IMR-90 (cell line): Measurements from ENCODE around the gene ASAP2. TPM values are rescaled to one million over a fixed set of nuclear protein-coding genes. Genes with fewer than 3 reads are reported as not detected.

Source experiments
- ATAC-seq: fragments of 200-7000 bp; cut with Tn5 transposase; 2 replicates; pipeline ENCODE4 v1.9.1; 2020; ENCODE audit warnings: low read depth, mild to moderate bottlenecking, moderate library complexity
- BruUV-seq: library from RNA; stranded (reverse); fragments of 400-500 nt; replicated peaks from 2 replicates; lab custom pipeline; 2021; lab: Mats Ljungman, UMichigan
- CTCF ChIA-PET: fragments of 300-600 bp; formaldehyde crosslinking; extraction: SDS; loops from one replicate; lab custom pipeline; 2021; ENCODE audit warnings: antibody characterized with exemption; lab: Yijun Ruan, JAX
- POLR2A ChIA-PET: fragments of 300-600 bp; sonication (Branson Sonifier 250); formaldehyde crosslinking; loops from one replicate; lab custom pipeline; 2022; ENCODE audit warnings: antibody characterized with exemption; ENCODE audit not compliant: unreplicated experiment; lab: Charles Lee
- DNase-seq: peaks from one replicate; pipeline ENCODE4 v3.0.0; 2013
- H2AFZ ChIP-seq: replicated peaks from 2 replicates; pipeline ENCODE3; 2013; ENCODE audit warnings: low read length, mild to moderate bottlenecking; ENCODE audit not compliant: poor library complexity
- H2AK5ac ChIP-seq: 2 replicates; pipeline ENCODE4 v1.6.1; 2013; ENCODE audit warnings: low read depth, low read length, inconsistent platforms
- H2AK9ac ChIP-seq: replicated peaks from 2 replicates; pipeline ENCODE3; 2013; ENCODE audit warnings: mild to moderate bottlenecking, low read depth, low read length, moderate library complexity; ENCODE audit not compliant: poor library complexity
- H2BK120ac ChIP-seq: 2 replicates; pipeline ENCODE4 v1.6.1; 2013; ENCODE audit warnings: low read depth, low read length, inconsistent platforms
- H2BK15ac ChIP-seq: 3 replicates; pipeline ENCODE4 v1.6.1; 2013; ENCODE audit warnings: low read depth, low read length, inconsistent platforms
- H2BK20ac ChIP-seq: 2 replicates; pipeline ENCODE4 v1.6.1; 2013; ENCODE audit warnings: low read depth, mild to moderate bottlenecking, inconsistent platforms, low read length, moderate library complexity
- H2BK5ac ChIP-seq: 2 replicates; pipeline ENCODE4 v1.6.1; 2013; ENCODE audit warnings: mild to moderate bottlenecking, low read depth, low read length, inconsistent platforms; ENCODE audit not compliant: poor library complexity, severe bottlenecking
- H3K14ac ChIP-seq: replicated peaks from 2 replicates; pipeline ENCODE4 v1.6.1; 2013; ENCODE audit warnings: low read depth, low read length, inconsistent platforms
- H3K18ac ChIP-seq: 2 replicates; pipeline ENCODE4 v1.6.1; 2013; ENCODE audit warnings: low read depth, low read length, control low read depth
- H3K23ac ChIP-seq: 2 replicates; pipeline ENCODE4 v1.6.1; 2013; ENCODE audit warnings: low read depth, low read length, inconsistent platforms
- H3K27ac ChIP-seq: 2 replicates; pipeline ENCODE4 v1.5.1; 2013; ENCODE audit warnings: mild to moderate bottlenecking, control low read depth, low read length; ENCODE audit not compliant: insufficient read depth
- H3K27me3 ChIP-seq: 2 replicates; pipeline ENCODE4 v1.6.1; 2013; ENCODE audit warnings: low read length; ENCODE audit not compliant: control insufficient read depth, insufficient read depth
- H3K36me3 ChIP-seq: 2 replicates; pipeline ENCODE4 v1.6.1; 2013; ENCODE audit warnings: low read length, mixed read lengths; ENCODE audit not compliant: control insufficient read depth, insufficient read depth
- H3K4ac ChIP-seq: 2 replicates; pipeline ENCODE4 v1.6.1; 2013; ENCODE audit warnings: low read depth, low read length, inconsistent platforms
- H3K4me1 ChIP-seq: 2 replicates; pipeline ENCODE4 v1.6.1; 2013; ENCODE audit warnings: low read length, mixed read lengths; ENCODE audit not compliant: control insufficient read depth, insufficient read depth
- H3K4me2 ChIP-seq: 2 replicates; pipeline ENCODE4 v1.6.1; 2013; ENCODE audit warnings: low read depth, mild to moderate bottlenecking, control low read depth, low read length, moderate library complexity
- H3K4me3 ChIP-seq: 2 replicates; pipeline ENCODE4 v1.5.1; 2013; ENCODE audit warnings: low read depth, mild to moderate bottlenecking, control low read depth, low read length, moderate library complexity; ENCODE audit not compliant: insufficient read depth
- H3K56ac ChIP-seq: 2 replicates; pipeline ENCODE4 v1.6.1; 2013; ENCODE audit warnings: low read length, inconsistent platforms; ENCODE audit not compliant: insufficient read depth; ENCODE audit errors: extremely low read depth
- H3K79me1 ChIP-seq, 2 experiments: 2 replicates each; pipeline ENCODE4 v1.6.1; 2013; ENCODE audit warnings: low read length in 2 of 2, inconsistent platforms in 1 of 2, low read depth in 1 of 2
- H3K9ac ChIP-seq: 2 replicates; pipeline ENCODE4 v1.6.1; 2013; ENCODE audit warnings: low read depth, low read length, control low read depth
- H3K9me1 ChIP-seq: 2 replicates; pipeline ENCODE4 v1.6.1; 2013; ENCODE audit warnings: low read length, inconsistent platforms; ENCODE audit not compliant: insufficient read depth
- H3K9me3 ChIP-seq: 2 replicates; pipeline ENCODE4 v1.6.1; 2013; ENCODE audit warnings: low read length; ENCODE audit not compliant: control insufficient read depth, insufficient read depth
- H4K20me1 ChIP-seq: 2 replicates; pipeline ENCODE4 v1.6.1; 2013; ENCODE audit warnings: low read length, inconsistent platforms; ENCODE audit not compliant: insufficient read depth
- H4K5ac ChIP-seq: 2 replicates; pipeline ENCODE4 v1.6.1; 2013; ENCODE audit warnings: mild to moderate bottlenecking, low read depth, low read length, control low read depth
- H4K8ac ChIP-seq, 2 experiments: 2 replicates each; pipeline ENCODE4 v1.6.1; 2013; ENCODE audit warnings: low read depth in 2 of 2, low read length in 2 of 2, control low read depth in 1 of 2, inconsistent platforms in 1 of 2
- H4K91ac ChIP-seq: 2 replicates; pipeline ENCODE4 v1.6.1; 2013; ENCODE audit warnings: low read depth, low read length, inconsistent platforms; ENCODE audit not compliant: insufficient read depth
- BHLHE40 ChIP-seq: fragments of 150-350 bp; IDR thresholded peaks from 2 replicates; pipeline ENCODE4 v1.6.1; 2016; ENCODE audit warnings: mild to moderate bottlenecking, low read depth, low read length
- CEBPB ChIP-seq: IDR thresholded peaks from 2 replicates; pipeline ENCODE4 v1.6.1; 2012; ENCODE audit warnings: low read depth, low read length, improper control_type of control experiment
- CHD1 ChIP-seq: IDR thresholded peaks from 2 replicates; pipeline ENCODE4 v1.6.1; 2012; ENCODE audit warnings: low read depth, low read length, improper control_type of control experiment
- ELK1 ChIP-seq: fragments of 150-350 bp; IDR thresholded peaks from 2 replicates; pipeline ENCODE4 v1.6.1; 2016; ENCODE audit warnings: low read depth, mild to moderate bottlenecking, low read length, moderate library complexity, borderline replicate concordance
- FOS ChIP-seq: fragments of 150-350 bp; IDR thresholded peaks from 2 replicates; pipeline ENCODE4 v1.6.1; 2016; ENCODE audit warnings: low read depth, low read length
- MAFK ChIP-seq: IDR thresholded peaks from 2 replicates; pipeline ENCODE4 v1.6.1; 2012; ENCODE audit warnings: low read depth, low read length, improper control_type of control experiment
- MAZ ChIP-seq: IDR thresholded peaks from 2 replicates; pipeline ENCODE4 v1.6.1; 2012; ENCODE audit warnings: low read depth, mild to moderate bottlenecking, low read length, improper control_type of control experiment, moderate library complexity, borderline replicate concordance
- MXI1 ChIP-seq: IDR thresholded peaks from 2 replicates; pipeline ENCODE4 v1.6.1; 2012; ENCODE audit warnings: low read depth, mild to moderate bottlenecking, low read length, moderate library complexity, borderline replicate concordance
- NFE2L2 ChIP-seq: fragments of 150-350 bp; IDR thresholded peaks from 2 replicates; pipeline ENCODE4 v1.6.1; 2016; ENCODE audit warnings: low read depth, mild to moderate bottlenecking, low read length
- POLR2A ChIP-seq: IDR thresholded peaks from 2 replicates; pipeline ENCODE4 v1.6.1; 2012; ENCODE audit warnings: mild to moderate bottlenecking, low read depth, low read length
- RAD21 ChIP-seq: IDR thresholded peaks from 2 replicates; pipeline ENCODE4 v1.6.1; 2012; ENCODE audit warnings: low read length, improper control_type of control experiment
- RCOR1 ChIP-seq: IDR thresholded peaks from 2 replicates; pipeline ENCODE4 v1.6.1; 2012; ENCODE audit warnings: mild to moderate bottlenecking, low read length, improper control_type of control experiment; ENCODE audit not compliant: insufficient replicate concordance
- RFX5 ChIP-seq: IDR thresholded peaks from 2 replicates; pipeline ENCODE4 v1.8.0; 2012; ENCODE audit warnings: low read depth, mild to moderate bottlenecking, low read length, moderate library complexity
- SMC3 ChIP-seq: fragments of 150-350 bp; IDR thresholded peaks from 2 replicates; pipeline ENCODE4 v1.6.1; 2016; ENCODE audit warnings: low read depth, mild to moderate bottlenecking, antibody characterized with exemption, low read length, moderate library complexity
- WGBS, 2 experiments: methylation state at CpG; one replicate each; pipeline versions ENCODE4 v1.1.5 to v1.1.7; 2013; ENCODE audit warnings: missing lambda C conversion rate in 2 of 2; ENCODE audit not compliant: insufficient read length in 1 of 2; ENCODE audit errors: extremely low coverage in 2 of 2; 5-methylcytosine and 5-hydroxymethylcytosine counted together
- dilution Hi-C: fragments of 300-500 bp; cut with HindIII; formaldehyde crosslinking; loops from one replicate; pipeline ENCODE4 v1.14.3; 2018; ENCODE audit warnings: low sequenced_read_pairs; ENCODE audit not compliant: unreplicated experiment
- in situ Hi-C: fragments of 300-500 bp; cut with MboI; formaldehyde crosslinking; loops from 3 replicates; pipeline ENCODE4 v1.14.3; 2019; ENCODE audit warnings: low sequenced_read_pairs, inconsistent platforms, mixed read lengths
- intact Hi-C: fragments of 100-400 bp; cut with micrococcal nuclease; formaldehyde crosslinking; loops from 2 replicates; pipeline ENCODE4 v1.10.0; 2022
- polyA plus RNA-seq, 3 experiments: library from polyadenylated mRNA; depleted of rRNA; stranded (reverse); fragments of >200 nt; gene quantifications; 2 replicates each; pipeline ENCODE4 v1.2.3, GENCODE V29; 2012; ENCODE audit warnings: low replicate concordance in 1 of 3
- total RNA-seq: library from RNA; depleted of rRNA; stranded (reverse); fragments of >200 nt; gene quantifications from 2 replicates; pipeline ENCODE4 v1.2.3, GENCODE V29; 2012
- TF ChIP-seq, protein P1 (sequence below): conservative IDR thresholded peaks from 2 replicates; pipeline ENCODE4 v1.5.1; 2012; ENCODE audit warnings: mild to moderate bottlenecking, low read depth, low read length, improper control_type of control experiment
- TF ChIP-seq, protein P2 (sequence below): fragments of 150-350 bp; IDR thresholded peaks from 2 replicates; pipeline ENCODE4 v1.6.1; 2017; ENCODE audit warnings: mild to moderate bottlenecking, antibody characterized with exemption, low read length, low read depth

The ASAP2 gene
- total and polyA plus RNA-seq, 2 of the 4 experiments (the other 2 are of a cell fraction): 19.7 to 28.1 TPM

- DNase-seq: no peak
- Histone ChIP-seq H4K91ac (no peak overlapping the region), H2AFZ (no peak overlapping the region), H3K27ac (no peak overlapping the region), H3K56ac (no peak overlapping the region), H3K27me3 (no peaks in the 10 kb centered on the region), H3K4me1 (no peaks in the 10 kb centered on the region; the same call in 1 of the 2 replicates), H3K4ac (no peak overlapping the region), H4K5ac (no peak overlapping the region), H2BK15ac (no peak overlapping the region), H2BK20ac (no peak overlapping the region), H3K9ac (no peak overlapping the region), H4K20me1 (peaks cover 38% of the 10 kb centered on the region), H2BK120ac (no peak overlapping the region), H2BK5ac (no peak overlapping the region), H3K23ac (no peak overlapping the region), H2AK5ac (no peak overlapping the region), H3K36me3 (peaks cover 8% of the 10 kb centered on the region), H3K4me2 (no peak overlapping the region), H2AK9ac (no peak overlapping the region), H3K18ac (no peak overlapping the region), H3K14ac (no peak overlapping the region), H3K79me1 (peaks cover 55 to 85% of the 10 kb centered on the region in 2 experiments), H3K9me1 (peaks cover 24% of the 10 kb centered on the region), H3K4me3 (no peak overlapping the region), H4K8ac (no peak overlapping the region), H3K9me3 (no peaks in the 10 kb centered on the region)
- intact Hi-C loops: no loop called here
- ChIA-PET POLR2A (no interaction called here), CTCF (no interaction called here)
- ATAC-seq: no peak
- in situ Hi-C loops: no loop called here
- dilution Hi-C loops: no loop called here
- TF ChIP-seq CHD1 (no peak), SMC3 (no peak), NFE2L2 (no peak), CEBPB (no peak), RFX5 (no peak), POLR2A (no peak), RCOR1 (no peak), RAD21 (no peak), ELK1 (no peak), MAZ (no peak), MXI1 (no peak), FOS (no peak), BHLHE40 (no peak), MAFK (no peak)
- TF ChIP-seq, protein P1, sequence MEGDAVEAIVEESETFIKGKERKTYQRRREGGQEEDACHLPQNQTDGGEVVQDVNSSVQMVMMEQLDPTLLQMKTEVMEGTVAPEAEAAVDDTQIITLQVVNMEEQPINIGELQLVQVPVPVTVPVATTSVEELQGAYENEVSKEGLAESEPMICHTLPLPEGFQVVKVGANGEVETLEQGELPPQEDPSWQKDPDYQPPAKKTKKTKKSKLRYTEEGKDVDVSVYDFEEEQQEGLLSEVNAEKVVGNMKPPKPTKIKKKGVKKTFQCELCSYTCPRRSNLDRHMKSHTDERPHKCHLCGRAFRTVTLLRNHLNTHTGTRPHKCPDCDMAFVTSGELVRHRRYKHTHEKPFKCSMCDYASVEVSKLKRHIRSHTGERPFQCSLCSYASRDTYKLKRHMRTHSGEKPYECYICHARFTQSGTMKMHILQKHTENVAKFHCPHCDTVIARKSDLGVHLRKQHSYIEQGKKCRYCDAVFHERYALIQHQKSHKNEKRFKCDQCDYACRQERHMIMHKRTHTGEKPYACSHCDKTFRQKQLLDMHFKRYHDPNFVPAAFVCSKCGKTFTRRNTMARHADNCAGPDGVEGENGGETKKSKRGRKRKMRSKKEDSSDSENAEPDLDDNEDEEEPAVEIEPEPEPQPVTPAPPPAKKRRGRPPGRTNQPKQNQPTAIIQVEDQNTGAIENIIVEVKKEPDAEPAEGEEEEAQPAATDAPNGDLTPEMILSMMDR: no peak
- TF ChIP-seq, protein P2, sequence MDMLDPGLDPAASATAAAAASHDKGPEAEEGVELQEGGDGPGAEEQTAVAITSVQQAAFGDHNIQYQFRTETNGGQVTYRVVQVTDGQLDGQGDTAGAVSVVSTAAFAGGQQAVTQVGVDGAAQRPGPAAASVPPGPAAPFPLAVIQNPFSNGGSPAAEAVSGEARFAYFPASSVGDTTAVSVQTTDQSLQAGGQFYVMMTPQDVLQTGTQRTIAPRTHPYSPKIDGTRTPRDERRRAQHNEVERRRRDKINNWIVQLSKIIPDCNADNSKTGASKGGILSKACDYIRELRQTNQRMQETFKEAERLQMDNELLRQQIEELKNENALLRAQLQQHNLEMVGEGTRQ: no peak
- 90% methylated on average over 2 of the region's 7 CpGs; no CpG with 5 or more reads in 1 of the 2 experiments for WGBS, 2 experiments
- no TSS peak for BruUV-seq
These were observed 92.0 kb downstream of the ASAP2 start for GRCh38 chr2:9298583-9298982.
